ENCODE measurements around the gene CPED1.

GRCh38 chr7:121061677-121062582, 73.4 kb downstream of the CPED1 start:
- TF ChIP-seq CTCF (IDR thresholded peaks at IDR 0.05; ENCODE audit: low read length) = no peak
- TF ChIP-seq EZH2 (IDR thresholded peaks at IDR 0.05; ENCODE audit: borderline replicate concordance, low read length) = no peak

Data from OCI-LY1 (cell line).